HG03432 (cell line): ENCODE data around the gene MYMX.
"Not testable (repeated sequence)": the region's sequence is repeated elsewhere in the genome, so short reads cannot be mapped to it uniquely, and the experiment has no call there.

ENCODE experiments used
- ATAC-seq: cut with Tn5 transposase; IDR thresholded peaks from one replicate; pipeline ENCODE4 v1.9.1; 2021; ENCODE audit warnings: mild to moderate bottlenecking, moderate library complexity; ENCODE audit not compliant: unreplicated experiment

MYMX gene

DNA sequence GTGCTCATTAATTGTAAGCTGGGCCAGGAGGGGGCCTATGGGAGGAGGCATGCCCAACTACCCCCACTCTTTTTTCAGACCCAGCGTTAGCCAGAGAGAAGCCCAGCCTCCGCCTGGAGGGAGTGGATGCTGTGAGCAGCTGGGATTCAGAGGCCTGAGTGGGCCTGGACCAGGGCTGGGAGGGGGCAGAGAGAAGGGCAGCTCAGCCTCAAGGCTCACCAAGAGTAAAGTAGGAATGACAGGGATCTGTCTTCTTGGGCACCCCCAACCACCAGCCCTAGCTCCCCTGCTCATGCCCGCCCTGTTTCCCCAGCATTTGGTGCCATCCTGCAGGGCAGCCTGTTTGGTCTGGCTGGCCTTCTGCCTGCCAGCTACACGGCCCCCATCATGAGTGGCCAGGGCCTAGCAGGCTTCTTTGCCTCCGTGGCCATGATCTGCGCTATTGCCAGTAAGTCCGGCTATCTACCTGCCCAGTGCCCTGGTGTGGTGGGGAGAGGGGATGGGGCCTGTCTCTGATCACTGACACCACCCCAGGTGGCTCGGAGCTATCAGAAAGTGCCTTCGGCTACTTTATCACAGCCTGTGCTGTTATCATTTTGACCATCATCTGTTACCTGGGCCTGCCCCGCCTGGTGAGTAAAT, 13.4 kb downstream of the MYMX start:
- ATAC-seq = no peak

- not testable (repeated sequence) for ATAC-seq
Measured at GRCh38 chr6:44231426-44231825, 14.7 kb downstream of the MYMX start.

DNA sequence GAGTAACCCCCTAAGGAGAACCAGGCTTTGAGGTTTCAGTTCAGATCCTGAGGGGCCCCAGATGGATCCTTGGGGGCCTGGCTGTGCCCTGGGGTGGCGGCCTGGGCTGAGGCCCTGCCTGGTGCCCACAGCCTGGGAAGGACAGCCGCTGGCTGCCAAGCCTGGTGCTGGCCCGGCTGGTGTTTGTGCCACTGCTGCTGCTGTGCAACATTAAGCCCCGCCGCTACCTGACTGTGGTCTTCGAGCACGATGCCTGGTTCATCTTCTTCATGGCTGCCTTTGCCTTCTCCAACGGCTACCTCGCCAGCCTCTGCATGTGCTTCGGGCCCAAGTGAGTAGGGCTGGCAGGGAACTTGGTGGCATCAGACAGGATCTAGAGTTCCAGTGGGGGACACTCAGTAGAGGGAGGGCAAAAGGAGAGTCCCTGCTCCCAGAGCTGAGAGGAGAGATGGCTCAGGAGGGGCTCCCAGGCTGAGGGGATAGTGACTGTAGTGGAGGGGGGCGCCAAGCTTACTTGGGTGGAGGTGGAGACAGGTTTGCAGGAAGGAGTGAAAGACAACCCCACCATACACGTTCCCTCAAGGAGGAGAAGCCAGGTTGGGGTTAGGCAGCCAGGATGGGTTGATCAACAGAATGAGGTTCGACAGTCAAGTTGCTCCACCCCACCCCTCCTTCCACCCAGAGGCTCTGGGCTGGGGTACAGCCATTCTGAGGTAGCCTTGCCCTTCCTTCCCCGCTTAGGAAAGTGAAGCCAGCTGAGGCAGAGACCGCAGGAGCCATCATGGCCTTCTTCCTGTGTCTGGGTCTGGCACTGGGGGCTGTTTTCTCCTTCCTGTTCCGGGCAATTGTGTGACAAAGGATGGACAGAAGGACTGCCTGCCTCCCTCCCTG, 16.2 kb downstream of the MYMX start:
- no peak for ATAC-seq

DNA sequence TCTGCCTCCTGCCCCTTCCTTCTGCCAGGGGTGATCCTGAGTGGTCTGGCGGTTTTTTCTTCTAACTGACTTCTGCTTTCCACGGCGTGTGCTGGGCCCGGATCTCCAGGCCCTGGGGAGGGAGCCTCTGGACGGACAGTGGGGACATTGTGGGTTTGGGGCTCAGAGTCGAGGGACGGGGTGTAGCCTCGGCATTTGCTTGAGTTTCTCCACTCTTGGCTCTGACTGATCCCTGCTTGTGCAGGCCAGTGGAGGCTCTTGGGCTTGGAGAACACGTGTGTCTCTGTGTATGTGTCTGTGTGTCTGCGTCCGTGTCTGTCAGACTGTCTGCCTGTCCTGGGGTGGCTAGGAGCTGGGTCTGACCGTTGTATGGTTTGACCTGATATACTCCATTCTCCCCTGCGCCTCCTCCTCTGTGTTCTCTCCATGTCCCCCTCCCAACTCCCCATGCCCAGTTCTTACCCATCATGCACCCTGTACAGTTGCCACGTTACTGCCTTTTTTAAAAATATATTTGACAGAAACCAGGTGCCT, 16.9 kb downstream of the MYMX start:
- ATAC-seq = no peak

DNA sequence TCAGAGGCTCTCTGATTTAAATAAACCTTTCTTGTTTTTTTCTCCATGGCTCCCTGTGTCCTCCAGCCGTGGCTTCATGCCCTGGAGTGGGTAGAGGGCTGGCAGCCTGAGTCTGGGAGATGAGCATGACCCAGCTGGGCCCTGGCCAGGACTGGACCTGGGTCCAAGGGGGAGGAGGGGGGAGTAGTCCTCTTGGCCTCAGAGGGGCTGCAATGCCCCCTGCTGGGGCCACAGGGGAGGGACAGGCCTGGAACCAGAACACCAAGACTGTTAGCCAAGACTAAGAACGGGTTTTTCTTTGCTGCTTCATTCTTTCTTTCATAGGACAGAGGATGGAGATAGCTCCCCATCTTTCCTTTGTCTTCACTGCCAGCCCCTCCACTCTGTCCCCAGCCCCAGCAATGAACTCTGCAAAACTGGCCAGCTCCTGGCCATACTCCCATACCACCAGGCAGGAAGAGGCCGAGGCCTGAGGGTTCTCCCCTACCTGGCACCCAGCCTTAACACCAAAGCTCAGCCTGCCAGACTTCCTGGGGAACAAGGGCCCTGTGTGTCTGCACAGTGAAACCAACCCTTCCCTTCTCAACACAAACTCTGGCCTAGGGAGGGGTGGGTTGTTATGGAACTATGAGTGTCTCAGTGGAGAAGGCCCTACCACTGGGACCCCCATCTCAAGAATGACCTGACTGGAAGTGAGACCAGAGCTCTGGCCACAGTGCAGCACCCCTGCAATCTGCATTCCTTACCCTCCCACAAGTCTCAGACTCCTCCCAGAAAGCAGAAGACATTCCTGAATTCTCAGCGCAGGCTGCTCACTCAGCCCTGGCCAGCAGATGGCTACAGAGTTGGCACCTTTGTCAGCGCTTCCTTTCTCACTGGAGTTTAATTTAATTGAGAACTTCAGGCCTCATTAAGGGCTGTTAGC, 17.6 kb downstream of the MYMX start:
- no peak for ATAC-seq

DNA sequence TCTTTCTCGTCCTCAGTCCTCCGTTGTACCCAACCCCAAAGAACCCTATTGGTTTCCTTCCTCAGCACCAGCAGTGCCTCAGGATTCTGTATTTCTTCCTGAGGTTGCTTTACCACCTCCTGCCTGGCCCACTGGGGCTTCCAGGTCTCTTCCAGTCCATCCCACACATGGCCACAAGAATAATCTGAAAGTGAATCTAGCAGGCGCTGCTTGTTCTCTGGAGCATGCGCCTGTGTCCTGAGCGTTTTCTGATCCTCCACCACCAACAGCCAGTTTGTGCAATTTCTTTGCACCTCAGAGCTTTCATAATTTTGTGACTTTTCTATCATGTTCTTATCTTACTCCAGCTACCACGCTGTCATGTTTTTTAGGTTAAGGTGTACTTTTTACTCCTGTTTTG, 18.5 kb downstream of the MYMX start:
- no peak for ATAC-seq

DNA sequence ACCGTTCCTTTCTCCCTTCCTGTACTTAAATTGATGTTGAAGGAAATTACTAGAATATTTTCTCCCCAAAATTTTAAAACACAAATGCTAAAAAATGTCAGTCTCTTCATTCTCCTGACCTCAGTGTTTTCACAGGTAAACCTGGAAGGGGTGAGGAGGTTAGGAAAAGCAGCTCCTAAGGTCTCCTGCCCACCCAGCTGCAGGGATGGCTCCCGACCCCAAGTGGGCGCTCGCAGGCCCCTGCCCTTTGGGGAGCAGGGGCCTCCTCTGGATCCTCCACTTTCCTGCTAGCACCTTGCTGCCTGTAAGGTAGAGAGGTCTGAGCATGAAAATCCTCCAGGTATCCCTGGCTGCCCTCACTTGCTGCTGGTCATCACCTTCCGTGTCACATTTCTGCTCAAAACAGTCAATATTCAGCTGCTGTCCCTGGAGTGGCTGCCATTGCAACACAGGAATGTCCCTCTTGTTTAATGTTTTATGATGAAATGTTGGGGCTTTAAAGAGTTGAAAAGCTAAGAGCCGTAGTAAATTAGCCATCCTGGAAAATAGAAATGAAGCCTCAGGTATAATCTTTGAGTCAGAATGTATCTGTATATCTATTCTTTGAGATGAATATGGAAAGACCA, 19.3 kb downstream of the MYMX start:
- ATAC-seq = no peak

DNA sequence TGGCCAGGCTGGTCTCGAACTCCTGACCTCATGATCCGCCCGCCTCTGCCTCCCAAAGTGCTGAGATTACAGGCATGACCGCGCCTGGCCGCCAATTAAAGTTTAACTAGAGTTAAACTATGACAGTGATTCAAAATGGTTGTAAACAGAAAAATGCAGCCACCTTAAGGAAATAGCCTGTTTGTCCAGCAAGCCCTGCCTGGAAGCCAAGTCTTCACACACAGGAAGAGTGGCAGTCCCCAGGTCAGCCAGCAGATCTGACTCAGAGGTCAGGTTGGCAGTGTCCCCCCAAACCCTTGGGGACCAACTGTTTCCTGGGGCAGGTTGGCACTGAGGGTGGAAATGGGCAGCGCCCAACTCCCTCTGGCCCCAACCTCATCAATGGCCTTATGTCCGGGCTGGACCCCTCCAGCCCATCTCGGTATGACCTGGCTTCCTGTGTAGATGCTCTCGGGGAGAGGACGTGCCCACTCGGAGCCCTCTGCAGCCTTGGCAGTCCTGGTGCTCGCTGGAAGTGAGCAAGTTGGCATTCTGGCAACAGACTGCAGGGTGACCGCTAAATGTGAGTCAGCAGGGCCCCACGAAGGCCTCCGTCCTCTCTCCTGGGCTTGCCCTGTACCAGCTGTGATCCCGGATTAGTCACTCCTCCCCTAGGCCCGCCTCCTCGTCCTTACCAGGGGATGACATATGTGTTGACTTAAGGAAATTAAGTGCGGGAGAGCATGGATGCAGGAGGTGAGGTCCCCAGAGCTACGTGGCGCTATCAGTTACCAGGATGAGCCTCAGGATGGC, 20.5 kb downstream of the MYMX start:
- peak; percentile 77 for ATAC-seq

GRCh38 chr6:44237813-44238433, 21.2 kb downstream of the MYMX start:
- peak; percentile 86 for ATAC-seq

DNA sequence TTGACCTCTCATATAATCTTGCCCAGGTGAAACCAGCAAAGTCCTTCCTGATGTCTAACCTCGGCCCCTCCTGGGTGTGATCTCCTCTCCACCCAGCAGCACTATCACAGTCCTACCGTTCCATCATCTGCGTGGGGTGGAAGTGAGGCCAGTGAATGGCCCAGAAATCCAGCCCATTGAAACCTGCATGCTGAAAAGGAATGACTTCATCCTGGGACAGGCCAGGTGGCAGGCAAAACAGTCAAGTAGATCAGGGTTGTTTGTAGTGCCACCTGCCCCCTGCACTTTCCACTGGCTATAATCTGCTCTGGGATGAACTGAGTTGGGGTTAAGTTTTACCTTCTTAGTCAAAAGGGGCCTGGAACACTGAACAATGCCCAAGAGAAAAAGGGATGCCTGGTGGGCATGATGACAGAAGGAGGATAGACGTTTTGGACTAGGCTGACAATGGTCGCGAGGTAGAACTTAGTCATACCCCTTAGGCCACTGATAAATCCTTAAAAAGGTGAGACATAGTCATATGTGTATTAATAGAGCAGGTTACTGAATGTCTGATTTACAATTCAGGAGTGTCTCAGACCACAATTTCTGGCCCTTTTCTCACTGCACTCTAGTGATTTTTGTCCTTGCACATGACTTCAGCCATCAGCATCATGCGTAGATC, 22.1 kb downstream of the MYMX start:
- no peak for ATAC-seq

- no peak for ATAC-seq
Measured at GRCh38 chr6:44243345-44243744, 26.6 kb downstream of the MYMX start.

- ATAC-seq = no peak
Measured at GRCh38 chr6:44245391-44245911, 28.7 kb downstream of the MYMX start.

- peak; percentile 55 for ATAC-seq
Measured at GRCh38 chr6:44245912-44246662, 29.4 kb downstream of the MYMX start.

DNA sequence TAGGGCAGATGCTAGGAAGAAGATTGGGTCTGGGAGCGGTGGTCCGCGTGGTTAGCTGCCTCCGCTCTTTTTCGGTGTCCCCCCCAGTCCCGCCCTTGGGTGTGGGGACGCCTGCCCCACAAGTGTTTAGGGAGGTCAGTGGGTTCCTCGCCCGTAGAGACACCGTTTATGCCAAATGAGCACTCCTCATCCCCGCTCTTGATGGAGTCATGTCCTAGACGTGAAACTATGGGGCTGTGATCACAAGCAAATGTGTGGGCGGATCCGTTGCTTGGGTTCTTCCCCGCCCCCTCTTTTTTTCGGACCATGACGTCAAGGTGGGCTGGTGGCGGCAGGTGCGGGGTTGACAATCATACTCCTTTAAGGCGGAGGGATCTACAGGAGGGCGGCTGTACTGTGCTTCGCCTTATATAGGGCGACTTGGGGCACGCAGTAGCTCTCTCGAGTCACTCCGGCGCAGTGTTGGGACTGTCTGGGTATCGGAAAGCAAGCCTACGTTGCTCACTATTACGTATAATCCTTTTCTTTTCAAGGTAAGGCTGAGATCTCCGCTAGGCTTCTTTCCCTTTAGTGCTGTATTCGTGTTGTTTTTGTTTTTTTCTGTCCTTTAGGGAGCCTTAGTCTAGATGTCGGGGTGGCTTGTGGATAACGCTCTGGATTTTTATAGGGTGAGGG, 30.1 kb downstream of the MYMX start, which contains the start of gene HSP90AB1:
TSS of gene HSP90AB1 (plus strand) at position 439 of the 675 bp plus-strand sequence. CDS start 1,529 bp downstream, outside the sequence.
- ATAC-seq = peak; percentile 64

DNA sequence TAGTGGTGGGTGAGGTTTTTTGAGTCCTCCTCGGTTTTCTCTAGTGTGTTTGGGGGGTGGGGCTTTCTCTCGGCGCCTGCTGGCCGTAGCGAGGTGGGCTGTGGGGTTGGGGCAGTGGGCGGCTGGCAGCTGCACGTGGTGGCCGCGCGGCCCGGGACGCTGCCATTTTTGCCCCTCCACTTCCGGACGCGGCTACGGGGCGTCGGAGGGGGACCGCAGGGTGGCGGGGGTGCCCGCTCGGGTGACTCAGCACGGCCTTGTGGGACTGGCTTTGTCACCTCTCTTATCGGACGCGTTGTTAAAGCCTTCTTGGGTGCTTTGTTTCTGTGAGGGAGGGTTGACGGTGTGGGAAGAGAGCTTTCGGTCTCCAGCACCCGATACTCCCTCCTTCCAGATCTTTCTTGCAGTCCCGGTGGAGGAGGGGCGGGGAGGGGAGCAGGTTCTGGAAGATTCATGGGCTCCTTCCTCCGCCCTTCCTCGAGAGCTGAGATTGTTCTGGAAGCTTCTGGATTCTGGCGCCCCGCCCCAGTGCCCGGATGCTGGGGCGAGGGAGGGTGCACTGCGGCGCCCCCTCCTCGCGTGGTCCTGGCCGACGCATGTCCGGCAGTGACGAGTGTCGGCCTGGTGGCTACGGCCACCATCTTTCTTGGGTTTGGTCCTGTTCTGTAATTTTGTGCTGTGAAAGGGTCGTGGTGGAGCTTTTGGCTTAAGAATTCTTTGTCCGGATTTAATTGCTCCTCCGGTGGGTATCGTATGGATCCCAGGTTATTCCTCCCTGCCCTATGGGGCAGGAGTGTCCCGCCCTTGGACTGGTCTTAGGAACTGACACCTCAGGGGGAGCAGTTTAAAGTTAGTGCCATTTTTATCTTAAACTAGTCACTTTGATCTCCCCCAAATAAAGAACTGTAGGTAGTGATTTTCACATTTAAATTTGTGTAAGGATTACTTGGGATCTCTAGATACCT, 30.9 kb downstream of the MYMX start:
- peak; percentile 31 for ATAC-seq

GRCh38 chr6:44248579-44248978, 31.9 kb downstream of the MYMX start:
- no peak for ATAC-seq
